NT2/D1 (cell line): ENCODE measurements around the gene PATJ.

Source experiments
- DNase-seq: peaks from one replicate; pipeline ENCODE4 v3.0.0-alpha.2; 2011; ENCODE audit warnings: low read depth, low spot score
- H3K27me3 ChIP-seq: 2 replicates; pipeline ENCODE4 v1.6.0; 2011; ENCODE audit warnings: mild to moderate bottlenecking; ENCODE audit not compliant: insufficient read length, insufficient read depth
- H3K36me3 ChIP-seq: 2 replicates; pipeline ENCODE4 v1.6.1; 2011; ENCODE audit warnings: mild to moderate bottlenecking, low read length, mixed read lengths; ENCODE audit not compliant: insufficient read depth, insufficient read length
- H3K4me1 ChIP-seq: 2 replicates; pipeline ENCODE4 v1.5.1; 2011; ENCODE audit not compliant: insufficient read depth, insufficient read length
- H3K4me3 ChIP-seq: 2 replicates; pipeline ENCODE4 v1.5.1; 2011; ENCODE audit warnings: low read depth; ENCODE audit not compliant: insufficient read length
- H3K9ac ChIP-seq: 2 replicates; pipeline ENCODE4 v1.6.0; 2011; ENCODE audit warnings: low read depth; ENCODE audit not compliant: insufficient read length
- H3K9me3 ChIP-seq: 2 replicates; pipeline ENCODE4 v1.5.1; 2011; ENCODE audit warnings: mild to moderate bottlenecking, low read length; ENCODE audit not compliant: insufficient read depth
- SUZ12 ChIP-seq: IDR thresholded peaks from 2 replicates; pipeline ENCODE4 v1.6.1; 2011; ENCODE audit not compliant: insufficient read length, insufficient read depth; ENCODE audit errors: extremely low read depth
- YY1 ChIP-seq: IDR thresholded peaks from 2 replicates; pipeline ENCODE4 v1.6.1; 2011; ENCODE audit not compliant: insufficient read length, insufficient read depth
- ZNF274 ChIP-seq: IDR thresholded peaks from 2 replicates; pipeline ENCODE4 v1.6.1; 2011; ENCODE audit warnings: mild to moderate bottlenecking, low read depth, low read length

The PATJ gene

GRCh38 chr1:62198069-62198780 lies 455.9 kb downstream of the PATJ start:
- H3K4me3 ChIP-seq, result peak overlapping the region; percentile 41
- H3K36me3 ChIP-seq, result peaks cover 55% of the 10 kb centered on the region
- TF ChIP-seq SUZ12 (no peak), YY1 (no peak), ZNF274 (no peak)
- H3K27me3 ChIP-seq, result no peaks in the 10 kb centered on the region
- DNase-seq, result peak; percentile 92
- no peaks in the 10 kb centered on the region for H3K9me3 ChIP-seq
- H3K4me1 ChIP-seq, result no peaks in the 10 kb centered on the region
- H3K9ac ChIP-seq, result peak overlapping the region; percentile 63

GRCh38 chr1:62198781-62199125 lies 456.5 kb downstream of the PATJ start:
- Histone ChIP-seq H3K4me1 (no peaks in the 10 kb centered on the region), H3K36me3 (peaks cover 60% of the 10 kb centered on the region), H3K9me3 (no peaks in the 10 kb centered on the region), H3K4me3 (peak overlapping the region; percentile 9), H3K9ac (peak overlapping the region; percentile 43), H3K27me3 (no peaks in the 10 kb centered on the region)
- TF ChIP-seq YY1 (no peak), SUZ12 (no peak), ZNF274 (no peak)
- no peak for DNase-seq

- DNase-seq, result no peak
- H3K4me3 ChIP-seq, result no peak overlapping the region
- H3K27me3 ChIP-seq, result no peaks in the 10 kb centered on the region
- H3K4me1 ChIP-seq, result peaks cover 4% of the 10 kb centered on the region
- peaks cover 4% of the 10 kb centered on the region for H3K9me3 ChIP-seq
- H3K36me3 ChIP-seq, result peaks cover 88% of the 10 kb centered on the region
- H3K9ac ChIP-seq, result no peak overlapping the region
- no peak for TF ChIP-seq YY1
- TF ChIP-seq SUZ12, result no peak
- no peak for TF ChIP-seq ZNF274
Observed at GRCh38 chr1:62207187-62207586, 464.9 kb downstream of the PATJ start.

GRCh38 chr1:62208087-62208486 lies 465.8 kb downstream of the PATJ start:
- no peak overlapping the region for H3K4me3 ChIP-seq
- H3K27me3 ChIP-seq, result no peaks in the 10 kb centered on the region
- no peak for DNase-seq
- H3K4me1 ChIP-seq, result peaks cover 4% of the 10 kb centered on the region
- TF ChIP-seq SUZ12 (no peak), YY1 (no peak), ZNF274 (no peak)
- no peak overlapping the region for H3K9ac ChIP-seq
- peaks cover 82% of the 10 kb centered on the region for H3K36me3 ChIP-seq
- peaks cover 4% of the 10 kb centered on the region for H3K9me3 ChIP-seq

- H3K9me3 ChIP-seq, result peaks cover 4% of the 10 kb centered on the region
- H3K36me3 ChIP-seq, result peaks cover 73% of the 10 kb centered on the region
- TF ChIP-seq SUZ12, result no peak
- no peak for TF ChIP-seq YY1
- no peak for TF ChIP-seq ZNF274
- no peaks in the 10 kb centered on the region for H3K27me3 ChIP-seq
- no peak for DNase-seq
- peaks cover 4% of the 10 kb centered on the region for H3K4me1 ChIP-seq
- H3K9ac ChIP-seq, result no peak overlapping the region
- H3K4me3 ChIP-seq, result no peak overlapping the region
Observed at GRCh38 chr1:62208970-62209369, 466.7 kb downstream of the PATJ start.

GRCh38 chr1:62209931-62210595 lies 467.8 kb downstream of the PATJ start:
- Histone ChIP-seq H3K27me3 (no peaks in the 10 kb centered on the region), H3K9me3 (peaks cover 4% of the 10 kb centered on the region), H3K36me3 (peaks cover 63% of the 10 kb centered on the region), H3K9ac (no peak overlapping the region), H3K4me3 (no peak overlapping the region), H3K4me1 (no peaks in the 10 kb centered on the region)
- TF ChIP-seq SUZ12 (no peak), ZNF274 (no peak), YY1 (no peak)
- DNase-seq, result no peak

- H3K9me3 ChIP-seq, result peaks cover 4% of the 10 kb centered on the region
- no peak overlapping the region for H3K9ac ChIP-seq
- H3K27me3 ChIP-seq, result no peaks in the 10 kb centered on the region
- H3K4me3 ChIP-seq, result no peak overlapping the region
- no peak for DNase-seq
- H3K4me1 ChIP-seq, result no peaks in the 10 kb centered on the region
- peaks cover 56% of the 10 kb centered on the region for H3K36me3 ChIP-seq
- no peak for TF ChIP-seq SUZ12
- TF ChIP-seq ZNF274, result no peak
- no peak for TF ChIP-seq YY1
Observed at GRCh38 chr1:62210960-62211359, 468.7 kb downstream of the PATJ start.
